GM12865 (cell line): ENCODE results near the gene PIM3.

ENCODE experiments used
- DNase-seq: peaks from one replicate; pipeline ENCODE4 v3.0.0; 2010; ENCODE audit warnings: low read depth
- H3K4me3 ChIP-seq: 2 replicates; pipeline ENCODE4 v1.5.1; 2011; ENCODE audit warnings: mild to moderate bottlenecking, low read depth, low read length, control low read depth
- CTCF ChIP-seq: IDR thresholded peaks from 2 replicates; pipeline ENCODE4 v1.5.1; 2011; ENCODE audit warnings: low read length, control low read depth, low read depth, inconsistent platforms; ENCODE audit not compliant: insufficient read depth; ENCODE audit errors: missing control alignments

PIM3 gene

DNA sequence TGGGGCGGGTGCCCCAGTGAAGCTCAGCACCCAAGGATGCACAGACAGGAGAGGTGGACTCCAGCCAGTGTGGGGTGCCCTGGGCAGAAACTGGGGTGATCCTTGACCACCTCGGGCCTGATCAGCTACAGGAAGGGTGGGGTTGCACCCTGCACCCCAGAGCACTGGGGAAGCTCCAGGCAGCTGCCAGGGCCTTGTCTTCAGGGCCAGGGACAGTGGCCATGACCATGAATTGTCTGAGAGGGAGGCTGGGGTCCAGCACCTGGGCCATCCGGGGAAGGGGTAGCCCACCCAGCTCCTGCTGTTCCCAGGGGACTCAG, 34.4 kb downstream of the PIM3 start:
- no peak overlapping the region for H3K4me3 ChIP-seq
- TF ChIP-seq CTCF: no peak
- DNase-seq: no peak

DNA sequence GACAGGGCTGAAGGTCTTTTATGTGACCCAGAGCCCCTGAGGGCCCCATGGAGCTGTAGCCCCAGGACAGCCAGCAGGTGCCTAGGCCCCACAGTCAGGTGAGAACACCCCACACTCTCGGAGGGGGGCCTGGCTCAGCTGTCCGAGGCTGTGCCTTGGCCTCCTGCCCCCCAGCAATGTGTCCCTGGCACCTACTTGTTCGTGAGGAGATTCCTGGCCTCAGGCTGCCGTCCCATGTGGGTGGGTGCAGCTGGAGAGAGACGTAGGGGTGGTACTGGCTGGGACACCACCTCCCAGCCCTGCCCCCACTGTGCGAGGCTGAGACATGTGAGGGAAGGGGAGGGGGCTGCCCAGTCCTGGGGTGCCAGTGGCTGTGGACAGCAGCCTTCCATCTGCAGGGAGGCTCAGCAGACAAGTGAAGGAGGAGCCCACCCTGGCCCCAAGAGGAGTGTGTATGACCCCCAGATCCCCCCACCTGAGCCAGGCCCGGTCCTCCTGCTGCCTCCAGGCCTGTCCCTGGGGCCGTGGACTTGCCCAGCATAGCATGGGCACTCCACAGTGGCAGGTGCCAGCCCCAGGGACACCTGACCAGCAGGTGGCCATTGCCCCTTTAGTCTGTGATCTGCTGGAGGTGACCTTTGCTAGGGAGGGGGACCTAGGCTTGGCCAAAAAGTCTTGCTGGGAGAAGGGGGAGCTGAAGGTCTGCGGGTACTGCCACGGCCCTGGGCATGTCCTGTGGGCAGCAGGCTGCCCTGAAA, 35.0 kb downstream of the PIM3 start:
- no peak overlapping the region for H3K4me3 ChIP-seq
- no peak for TF ChIP-seq CTCF
- DNase-seq: no peak

DNA sequence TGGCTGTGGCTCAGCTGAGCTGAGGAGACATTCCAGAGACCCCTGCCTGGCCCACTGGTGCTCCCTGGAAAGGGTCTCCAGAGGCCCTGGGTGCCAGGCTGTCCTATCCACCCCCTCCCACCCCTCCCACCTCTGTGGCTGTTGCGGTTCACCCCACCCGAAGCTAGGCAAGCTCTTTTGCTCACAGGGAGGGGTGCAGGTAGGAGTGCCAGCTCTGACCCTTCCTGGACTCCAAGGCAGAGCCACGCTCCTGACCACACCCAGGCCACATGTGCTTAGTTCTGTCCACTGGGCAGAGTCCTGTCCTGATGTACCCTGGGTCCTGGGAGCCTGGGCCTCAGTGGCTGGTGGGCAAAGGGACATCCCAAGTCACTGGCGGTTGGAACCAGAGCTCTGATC, 35.5 kb downstream of the PIM3 start:
- DNase-seq: no peak
- no peak overlapping the region for H3K4me3 ChIP-seq
- TF ChIP-seq CTCF: no peak

DNA sequence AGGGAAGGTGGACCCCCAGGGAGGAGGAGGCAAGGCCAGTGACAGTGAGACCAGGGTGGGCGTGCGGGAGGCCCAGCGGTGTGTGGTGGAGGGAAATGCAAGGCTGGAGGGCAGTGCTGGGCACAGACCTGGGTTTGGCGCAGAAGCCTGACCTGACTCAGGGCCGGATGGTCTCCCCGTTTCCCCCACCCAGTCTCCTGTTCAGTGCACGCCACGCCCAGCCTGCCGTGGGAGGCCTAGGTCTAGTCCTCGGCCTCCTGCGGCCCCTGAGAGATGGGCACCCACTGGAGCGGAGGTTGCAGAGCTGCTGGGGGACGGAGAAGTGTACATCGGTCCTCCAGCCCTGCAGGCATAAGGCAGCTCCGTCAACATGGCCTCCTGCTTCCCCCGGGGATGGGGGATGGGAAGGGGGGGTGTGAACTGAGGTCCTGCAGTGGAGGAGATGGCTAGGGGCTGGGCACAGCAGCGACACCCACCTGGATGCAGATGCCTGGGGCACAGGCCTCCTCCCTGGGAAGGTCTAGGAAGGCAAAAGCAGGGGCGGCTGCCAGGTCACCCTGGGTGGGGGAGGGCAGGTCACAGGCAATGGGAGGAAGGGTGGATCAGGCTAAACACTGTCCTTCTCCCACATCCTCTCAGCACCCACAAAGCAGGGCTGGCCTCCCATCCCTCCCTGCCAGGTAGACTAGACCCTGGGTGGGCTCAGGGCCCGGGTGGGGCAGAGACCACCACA, 36.1 kb downstream of the PIM3 start:
- no peak for DNase-seq
- no peak for TF ChIP-seq CTCF
- H3K4me3 ChIP-seq: no peak overlapping the region

- no peak for DNase-seq
- no peak overlapping the region for H3K4me3 ChIP-seq
- TF ChIP-seq CTCF: no peak
Measured at GRCh38 chr22:49997251-49997599, 36.7 kb downstream of the PIM3 start.

- DNase-seq: no peak
- H3K4me3 ChIP-seq: no peak overlapping the region
- no peak for TF ChIP-seq CTCF
Measured at GRCh38 chr22:49997932-49998717, 37.6 kb downstream of the PIM3 start.
